Measurements from ENCODE around the gene DOCK7.
"Not testable (repeated sequence)": the region's sequence is repeated elsewhere in the genome, so short reads cannot be mapped to it uniquely, and the experiment has no call there.

Gene DOCK7

DNA sequence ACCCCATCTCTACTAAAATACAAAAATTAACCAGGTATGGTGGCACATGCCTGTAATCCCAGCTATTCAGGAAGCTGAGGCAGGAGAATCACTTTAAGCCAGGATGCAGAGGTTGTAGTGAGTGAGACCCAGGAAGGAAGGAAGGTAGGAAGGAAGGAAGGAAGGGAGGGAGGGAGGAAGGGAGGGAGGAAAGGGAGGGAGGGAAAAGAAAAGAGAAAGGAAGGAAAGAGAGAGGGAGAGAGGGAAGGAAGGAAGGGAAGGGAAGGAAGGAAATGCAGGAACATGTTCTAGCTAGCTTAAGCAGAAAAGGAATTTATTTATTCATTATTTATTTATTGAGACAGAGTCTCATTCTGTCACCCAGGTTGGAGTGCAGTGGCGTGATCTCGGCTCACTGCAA is 30.2 kb upstream of the DOCK7 start:
- H3K36me3 ChIP-seq (replicated peaks); H3K4me1 ChIP-seq; in situ Hi-C loops (cut with MboI; ENCODE audit: low sequenced_read_pairs); H3K27me3 ChIP-seq (ENCODE audit: low read depth); H3K4me3 ChIP-seq; DNase-seq (ENCODE audit: low spot score in 2 of 2); H3K9me3 ChIP-seq: not testable (repeated sequence)

DNA sequence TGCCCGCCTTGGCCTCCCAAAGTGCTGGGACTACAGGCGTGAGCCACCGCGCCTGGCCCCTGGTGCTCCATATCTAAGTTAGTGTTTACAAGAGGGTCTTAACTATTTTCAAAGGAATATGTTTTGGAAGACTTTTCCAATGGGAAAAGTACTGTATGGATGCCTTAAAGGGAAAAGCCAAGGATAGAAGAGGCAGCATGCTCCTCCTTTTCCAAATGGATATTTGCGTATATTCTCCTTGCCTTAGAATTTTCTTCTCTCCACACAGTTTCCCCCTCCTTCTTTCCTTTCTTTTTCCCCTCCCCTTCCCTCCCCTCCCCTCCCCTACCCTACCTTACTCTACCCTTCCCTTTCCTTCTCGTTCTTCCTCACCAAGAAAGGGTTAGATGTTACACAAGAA is 29.3 kb upstream of the DOCK7 start:
- in situ Hi-C loops (cut with MboI; ENCODE audit: low sequenced_read_pairs), result no loop called here
- H3K27me3 ChIP-seq (ENCODE audit: low read depth), result no peaks in the 10 kb centered on the region
- no peaks in the 10 kb centered on the region for H3K36me3 ChIP-seq (replicated peaks)
- H3K4me1 ChIP-seq, result no peaks in the 10 kb centered on the region
- no peak for DNase-seq (ENCODE audit: low spot score in 2 of 2)
- no peaks in the 10 kb centered on the region for H3K9me3 ChIP-seq
- H3K4me3 ChIP-seq, result no peak overlapping the region

DNA sequence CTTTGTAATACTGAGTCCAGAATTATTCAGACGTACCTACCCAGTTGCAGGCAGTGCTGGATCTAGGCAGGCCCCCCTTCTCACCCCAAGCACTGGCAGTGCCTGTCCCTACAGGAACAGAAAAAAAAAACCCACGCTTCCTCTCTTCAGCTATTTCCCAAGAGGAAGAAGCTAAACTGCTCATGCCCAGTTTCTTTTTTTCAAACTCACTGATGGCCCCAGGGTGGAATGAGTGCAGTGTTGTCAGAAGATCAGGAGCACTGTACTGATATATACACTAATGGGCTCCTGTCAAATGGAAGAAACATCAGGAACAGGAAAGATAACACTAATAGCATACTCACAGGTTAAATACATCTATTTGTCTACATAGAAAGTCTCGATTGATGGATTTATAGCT is 28.2 kb upstream of the DOCK7 start:
- H3K4me3 ChIP-seq, result no peak overlapping the region
- DNase-seq (ENCODE audit: low spot score in 2 of 2), result no peak
- H3K36me3 ChIP-seq (replicated peaks), result no peaks in the 10 kb centered on the region
- H3K9me3 ChIP-seq, result no peaks in the 10 kb centered on the region
- in situ Hi-C loops (cut with MboI; ENCODE audit: low sequenced_read_pairs), result no loop called here
- no peaks in the 10 kb centered on the region for H3K4me1 ChIP-seq
- H3K27me3 ChIP-seq (ENCODE audit: low read depth), result no peaks in the 10 kb centered on the region

DNA sequence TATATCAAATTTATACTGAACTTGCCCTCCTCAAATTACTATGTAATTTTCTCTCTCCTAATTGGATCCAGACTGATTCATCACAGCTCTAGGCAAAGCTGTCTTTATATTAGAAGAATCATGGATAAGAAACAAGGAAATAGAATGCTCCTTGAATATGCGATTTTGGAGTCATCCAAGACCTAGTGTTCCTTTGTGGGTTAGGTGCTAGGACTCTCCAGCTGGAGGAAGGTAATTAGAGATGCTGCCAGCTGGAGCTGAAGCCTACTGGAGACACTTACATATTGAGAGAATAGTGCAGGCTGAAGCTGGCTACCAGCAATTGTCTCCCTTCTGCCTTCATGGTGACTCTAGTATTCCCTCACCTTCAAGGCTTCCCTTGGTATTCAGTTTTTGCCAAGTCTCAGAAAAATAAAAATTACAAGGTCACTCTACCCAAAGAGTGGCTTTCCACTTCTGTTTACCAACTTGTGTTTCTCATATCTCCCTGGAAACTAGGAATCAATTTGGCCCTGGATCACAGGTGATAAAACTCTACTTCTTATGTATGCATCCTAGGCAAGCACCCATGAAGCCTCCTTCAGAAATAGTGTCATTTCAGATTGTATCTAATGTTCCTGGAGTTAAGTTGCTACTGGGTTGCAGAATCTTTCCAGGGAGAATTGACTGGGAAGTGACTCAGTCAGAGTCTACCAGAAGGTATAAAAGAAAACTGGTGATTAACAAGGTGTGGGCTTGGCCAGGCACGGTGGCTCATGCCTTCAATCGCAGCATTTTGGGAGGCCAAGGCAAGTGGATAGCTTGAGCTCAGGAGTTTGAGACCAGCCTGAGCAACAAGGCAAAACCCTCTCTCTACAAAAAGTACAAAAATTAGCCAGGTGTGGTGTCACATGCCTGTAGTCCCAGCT is 24.4 kb upstream of the DOCK7 start:
- H3K4me3 ChIP-seq, result no peak overlapping the region
- no peaks in the 10 kb centered on the region for H3K36me3 ChIP-seq (replicated peaks)
- no peaks in the 10 kb centered on the region for H3K4me1 ChIP-seq
- DNase-seq (ENCODE audit: low spot score in 2 of 2), result no peak
- no peaks in the 10 kb centered on the region for H3K27me3 ChIP-seq (ENCODE audit: low read depth)
- H3K9me3 ChIP-seq, result no peaks in the 10 kb centered on the region
- in situ Hi-C loops (cut with MboI; ENCODE audit: low sequenced_read_pairs), result no loop called here

DNA sequence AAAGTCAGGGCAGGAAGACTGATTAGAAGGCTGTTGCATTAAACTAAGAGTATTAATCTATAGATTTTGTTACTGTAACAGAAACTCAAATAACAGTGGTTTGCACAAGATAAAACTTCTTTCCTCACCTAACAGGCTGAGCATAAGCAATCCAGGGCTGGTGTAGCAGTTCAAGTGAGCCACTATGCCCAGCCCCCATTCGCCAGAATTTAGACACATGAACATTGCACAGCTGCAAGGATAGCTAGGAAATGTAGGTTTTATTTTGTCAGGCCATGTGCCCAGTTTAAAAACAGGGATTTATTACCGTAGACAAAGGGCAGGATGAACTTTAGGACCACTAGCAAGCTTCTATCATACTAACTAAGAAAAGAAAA is 19.5 kb upstream of the DOCK7 start:
- H3K27me3 ChIP-seq (ENCODE audit: low read depth), result no peaks in the 10 kb centered on the region
- H3K4me3 ChIP-seq, result no peak overlapping the region
- DNase-seq (ENCODE audit: low spot score in 2 of 2), result no peak
- in situ Hi-C loops (cut with MboI; ENCODE audit: low sequenced_read_pairs), result no loop called here
- no peaks in the 10 kb centered on the region for H3K4me1 ChIP-seq
- no peaks in the 10 kb centered on the region for H3K9me3 ChIP-seq
- no peaks in the 10 kb centered on the region for H3K36me3 ChIP-seq (replicated peaks)

DNA sequence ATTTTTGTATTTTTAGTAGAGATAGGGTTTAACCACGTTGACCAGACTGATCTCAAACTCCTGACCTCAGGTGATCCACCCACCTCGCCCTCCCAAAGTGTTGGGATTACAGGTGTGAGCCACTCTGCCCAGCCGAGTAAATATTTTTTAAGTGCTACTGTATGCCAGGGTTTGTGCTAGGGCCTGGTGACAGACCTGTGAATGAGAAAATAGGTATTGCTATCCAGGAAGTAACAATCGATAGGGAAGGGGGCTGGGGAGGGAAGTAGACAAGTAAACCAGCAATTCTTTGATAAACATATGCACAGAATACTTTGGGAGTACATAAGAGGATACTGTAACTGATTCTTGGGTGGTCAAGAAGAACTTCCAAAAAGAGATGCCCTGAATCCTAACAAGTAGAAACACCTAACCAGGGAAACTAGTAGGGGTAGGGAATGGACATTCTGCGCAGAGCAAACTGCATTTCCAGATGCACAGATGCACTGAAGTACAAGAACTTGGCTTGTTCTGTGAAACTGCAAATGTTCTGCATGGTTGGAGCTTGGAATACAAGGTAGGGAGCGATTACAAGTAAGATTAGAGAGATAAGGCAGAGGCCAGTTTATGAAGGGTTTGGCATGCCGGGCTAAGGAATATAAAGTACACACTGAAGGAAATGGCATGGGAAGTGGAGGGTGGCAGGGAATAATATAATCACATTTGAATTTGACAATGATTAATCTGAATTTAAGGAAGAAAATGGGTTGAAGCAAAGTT is 19.0 kb upstream of the DOCK7 start:
- no peak overlapping the region for H3K4me3 ChIP-seq
- H3K27me3 ChIP-seq (ENCODE audit: low read depth), result no peaks in the 10 kb centered on the region
- no peaks in the 10 kb centered on the region for H3K36me3 ChIP-seq (replicated peaks)
- no peaks in the 10 kb centered on the region for H3K4me1 ChIP-seq
- H3K9me3 ChIP-seq, result no peaks in the 10 kb centered on the region
- DNase-seq (ENCODE audit: low spot score in 2 of 2), result no peak
- in situ Hi-C loops (cut with MboI; ENCODE audit: low sequenced_read_pairs), result no loop called here

DNA sequence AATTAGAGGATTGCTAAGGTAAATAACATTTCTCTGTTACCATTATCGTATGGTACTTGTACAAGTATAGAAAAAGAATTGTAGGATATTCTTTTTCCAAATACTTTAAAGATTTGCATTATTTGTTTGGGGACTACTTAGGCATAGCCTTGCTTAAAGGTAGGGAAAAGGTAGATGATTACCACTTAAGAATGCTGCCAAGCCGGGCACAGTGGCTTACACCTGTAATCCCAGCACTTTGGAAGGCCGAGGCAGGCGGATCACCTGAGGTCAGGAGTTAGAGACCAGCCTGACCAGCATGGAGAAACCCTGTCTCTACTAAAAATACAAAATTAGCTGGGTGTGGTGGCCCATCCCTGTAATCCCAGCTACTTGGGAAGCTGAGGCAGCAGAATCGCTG is 10.0 kb upstream of the DOCK7 start:
- DNase-seq (ENCODE audit: low spot score in 2 of 2); in situ Hi-C loops (cut with MboI; ENCODE audit: low sequenced_read_pairs); H3K36me3 ChIP-seq (replicated peaks): not testable (repeated sequence)

DNA sequence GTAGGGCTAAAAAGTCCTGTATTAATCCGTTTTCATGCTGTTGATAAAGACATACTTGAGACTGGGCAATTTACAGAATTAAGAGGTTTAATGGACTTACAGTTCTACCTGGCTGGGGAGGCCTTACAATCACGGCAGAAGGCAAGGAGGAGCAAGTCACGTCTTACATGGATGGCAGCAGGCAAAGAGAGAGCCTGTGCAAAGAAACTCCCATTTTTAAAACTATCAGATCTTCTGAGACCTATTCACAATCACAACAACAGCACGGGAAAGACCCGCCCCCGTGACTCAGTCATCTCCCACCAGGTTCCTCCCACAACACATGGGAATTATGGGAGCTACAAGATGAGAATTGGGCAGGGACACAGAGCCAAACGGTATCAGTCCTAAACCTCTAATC is 6.3 kb upstream of the DOCK7 start:
- H3K9me3 ChIP-seq; H3K4me1 ChIP-seq; H3K36me3 ChIP-seq (replicated peaks); DNase-seq (ENCODE audit: low spot score in 2 of 2); in situ Hi-C loops (cut with MboI; ENCODE audit: low sequenced_read_pairs); H3K4me3 ChIP-seq; H3K27me3 ChIP-seq (ENCODE audit: low read depth): not testable (repeated sequence)

More for the DNA sequence above, 10.0 kb upstream of the DOCK7 start:
- not testable (repeated sequence) for H3K27me3 ChIP-seq (ENCODE audit: low read depth); H3K9me3 ChIP-seq; H3K4me3 ChIP-seq; H3K4me1 ChIP-seq

DNA sequence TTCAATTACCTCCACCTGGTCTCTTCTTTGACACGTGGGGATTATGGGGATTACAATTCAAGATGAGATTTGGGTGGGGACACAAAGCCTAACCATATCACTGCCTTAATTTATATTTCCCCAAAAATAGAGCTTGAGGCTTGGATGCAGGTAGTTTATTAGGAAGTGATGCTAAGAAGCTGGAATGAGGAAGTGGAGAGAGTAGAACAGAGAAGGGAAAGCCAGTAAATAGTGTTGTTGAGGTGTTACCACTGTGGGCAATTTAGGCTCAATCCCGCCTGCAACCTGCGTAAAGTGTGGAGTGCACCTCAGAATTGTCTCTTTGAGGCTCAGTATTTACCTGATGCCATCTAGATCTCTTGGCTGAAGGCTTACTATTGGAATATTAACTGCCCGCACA is 4.9 kb upstream of the DOCK7 start:
- Histone ChIP-seq H3K36me3 (replicated peaks) (no peaks in the 10 kb centered on the region), H3K27me3 (ENCODE audit: low read depth) (no peaks in the 10 kb centered on the region), H3K4me3 (no peak overlapping the region), H3K9me3 (no peaks in the 10 kb centered on the region; the same call in 1 of the 2 replicates), H3K4me1 (peaks cover 10% of the 10 kb centered on the region)
- in situ Hi-C loops (cut with MboI; ENCODE audit: low sequenced_read_pairs), result no loop called here
- DNase-seq (ENCODE audit: low spot score in 2 of 2), result no peak

DNA sequence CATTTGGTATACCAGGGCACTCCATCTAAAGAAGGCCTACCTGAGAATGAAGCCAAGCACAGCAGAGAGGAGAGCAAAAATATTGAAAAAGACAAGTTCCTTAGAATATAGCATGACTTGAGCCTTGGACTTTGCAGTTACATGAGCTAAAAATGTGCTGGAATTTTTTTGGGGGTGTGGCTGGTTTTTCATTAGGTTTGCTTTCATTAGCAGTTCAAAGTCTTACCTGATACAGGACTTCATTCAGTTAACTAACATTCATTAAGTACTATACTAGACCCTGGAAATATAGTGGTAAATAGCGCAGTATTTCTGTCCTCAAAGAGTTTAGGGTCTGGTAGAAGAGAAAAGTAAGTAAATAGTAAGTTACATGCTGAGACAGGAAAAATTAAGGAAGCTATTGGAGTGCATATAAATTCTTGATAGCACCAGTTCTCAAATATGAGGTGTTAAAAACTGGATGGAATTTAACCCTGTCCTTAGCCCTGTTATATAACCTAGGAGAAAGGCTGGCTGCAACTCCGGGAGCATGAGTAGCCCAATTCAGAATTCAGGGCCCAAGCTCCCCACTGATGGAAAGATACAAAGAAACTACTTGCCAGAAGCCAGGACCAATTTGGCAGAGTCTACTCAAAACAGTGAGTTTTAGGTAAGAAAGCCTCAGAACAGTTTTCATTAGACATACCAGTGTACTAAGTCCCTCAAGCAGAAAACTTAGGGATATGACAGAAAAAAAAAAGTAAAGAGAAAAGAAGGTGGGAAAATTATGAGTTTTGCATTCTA is 3.1 kb upstream of the DOCK7 start:
- no peaks in the 10 kb centered on the region for H3K36me3 ChIP-seq (replicated peaks)
- no peak overlapping the region for H3K4me3 ChIP-seq
- in situ Hi-C loops (cut with MboI; ENCODE audit: low sequenced_read_pairs), result no loop called here
- peaks cover 19% of the 10 kb centered on the region for H3K4me1 ChIP-seq
- DNase-seq (ENCODE audit: low spot score in 2 of 2), result no peak
- no peaks in the 10 kb centered on the region for H3K9me3 ChIP-seq
- no peaks in the 10 kb centered on the region for H3K27me3 ChIP-seq (ENCODE audit: low read depth)

DNA sequence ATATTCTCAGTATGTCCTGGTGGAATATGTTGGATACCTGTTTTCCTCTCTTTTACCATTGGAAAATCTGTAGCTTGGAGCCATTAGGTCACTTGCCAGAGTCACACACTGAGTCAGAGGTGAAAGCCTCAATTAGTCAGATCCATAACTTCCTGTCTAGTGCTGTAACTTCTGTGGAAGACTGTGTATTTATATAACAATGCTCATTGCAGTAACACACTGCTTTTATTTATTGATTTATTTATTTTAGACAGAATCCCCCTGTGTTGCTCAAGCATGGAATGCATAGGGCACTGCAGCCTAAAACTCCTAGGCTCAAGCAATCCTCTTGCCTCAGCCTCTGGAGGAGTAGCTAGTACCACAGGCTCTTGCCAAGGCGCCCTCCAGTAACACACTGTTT is 1.3 kb upstream of the DOCK7 start:
- no peaks in the 10 kb centered on the region for H3K9me3 ChIP-seq
- in situ Hi-C loops (cut with MboI; ENCODE audit: low sequenced_read_pairs), result no loop called here
- no peaks in the 10 kb centered on the region for H3K36me3 ChIP-seq (replicated peaks)
- no peak overlapping the region for H3K4me3 ChIP-seq
- H3K27me3 ChIP-seq (ENCODE audit: low read depth), result no peaks in the 10 kb centered on the region
- peaks cover 32% of the 10 kb centered on the region for H3K4me1 ChIP-seq
- DNase-seq (ENCODE audit: low spot score in 2 of 2), result no peak

DNA sequence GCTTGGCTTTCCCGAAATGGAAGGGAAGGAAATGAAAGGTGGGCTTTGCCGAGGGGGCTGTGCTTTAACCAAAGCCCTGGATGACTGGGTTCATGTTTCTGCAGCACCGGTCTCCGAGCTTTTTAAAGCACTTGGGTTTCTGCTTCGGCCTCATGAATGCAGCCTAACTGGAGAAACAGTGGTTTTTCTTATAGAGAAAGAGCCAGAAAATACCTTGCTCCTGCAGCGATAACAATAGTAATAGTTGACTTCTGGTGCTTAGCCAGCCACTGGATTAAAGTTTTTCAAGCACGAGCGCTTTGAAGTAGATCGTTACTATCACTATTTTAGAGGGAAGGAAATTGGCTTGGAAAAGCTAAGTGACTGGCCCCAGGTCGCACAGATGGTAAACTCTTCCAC is 500 bp upstream of the DOCK7 start:
- Histone ChIP-seq H3K4me3 (peak overlapping the region; percentile 70), H3K9me3 (no peaks in the 10 kb centered on the region), H3K36me3 (replicated peaks) (no peaks in the 10 kb centered on the region), H3K4me1 (peaks cover 33% of the 10 kb centered on the region), H3K27me3 (ENCODE audit: low read depth) (no peaks in the 10 kb centered on the region)
- in situ Hi-C loops (cut with MboI; ENCODE audit: low sequenced_read_pairs), result no loop called here
- DNase-seq (ENCODE audit: low spot score in 2 of 2), result peak in 1 of 2 experiments; percentile 31

DNA sequence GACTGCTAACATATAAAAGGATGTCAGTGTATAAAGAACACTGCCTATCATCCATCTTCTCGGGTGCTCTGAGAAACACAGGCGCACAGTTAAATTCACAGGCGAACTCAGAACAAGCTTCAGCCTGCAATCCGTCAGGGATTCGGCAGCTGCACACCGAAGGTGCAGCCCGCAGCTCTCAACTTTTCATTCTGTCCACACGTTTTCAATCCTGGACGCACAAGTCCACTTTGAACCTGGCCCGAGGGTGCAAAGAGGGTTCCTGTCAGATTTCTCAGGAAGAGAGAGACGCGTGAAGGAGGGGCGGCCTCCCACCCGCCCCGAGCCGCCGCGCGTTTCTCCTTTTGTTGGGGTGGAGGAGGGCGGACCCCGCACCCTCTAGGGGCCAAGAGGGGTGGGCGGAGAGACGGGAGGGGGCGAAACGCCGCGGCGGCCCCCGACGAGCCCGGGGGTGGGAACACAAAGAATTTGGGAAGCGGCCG is 724 bp downstream of the DOCK7 start:
- DNase-seq (ENCODE audit: low spot score in 2 of 2), result peak; percentile 43 to 65
- peak overlapping the region; percentile 70 for H3K4me3 ChIP-seq
- no peaks in the 10 kb centered on the region for H3K9me3 ChIP-seq
- H3K36me3 ChIP-seq (replicated peaks), result no peaks in the 10 kb centered on the region
- H3K4me1 ChIP-seq, result peaks cover 33% of the 10 kb centered on the region
- in situ Hi-C loops (cut with MboI; ENCODE audit: low sequenced_read_pairs), result no loop called here
- no peaks in the 10 kb centered on the region for H3K27me3 ChIP-seq (ENCODE audit: low read depth)

DNA sequence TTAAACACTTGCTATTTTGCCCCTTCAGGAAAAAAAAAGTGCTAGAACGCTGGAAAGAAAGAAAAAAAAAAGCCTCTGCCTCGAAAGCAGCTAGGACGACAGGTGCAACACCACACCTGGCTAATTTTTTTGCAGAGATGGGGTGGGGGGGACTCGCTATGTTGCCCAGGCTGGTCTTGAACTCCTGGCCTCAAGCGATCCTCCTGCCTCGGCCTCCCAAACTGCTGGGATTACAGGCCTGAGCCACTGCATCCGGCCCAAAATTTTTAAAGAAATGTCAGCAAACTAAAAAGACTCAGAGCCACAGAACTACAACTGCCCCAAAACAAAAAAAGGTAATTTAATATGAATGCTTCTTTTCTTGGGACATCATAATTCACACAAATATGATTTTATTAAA is 1.4 kb downstream of the DOCK7 start:
- H3K9me3 ChIP-seq, result no peaks in the 10 kb centered on the region
- no peak for DNase-seq (ENCODE audit: low spot score in 2 of 2)
- peaks cover 37% of the 10 kb centered on the region for H3K4me1 ChIP-seq
- in situ Hi-C loops (cut with MboI; ENCODE audit: low sequenced_read_pairs), result no loop called here
- no peaks in the 10 kb centered on the region for H3K27me3 ChIP-seq (ENCODE audit: low read depth)
- peak overlapping the region; percentile 70 for H3K4me3 ChIP-seq
- no peaks in the 10 kb centered on the region for H3K36me3 ChIP-seq (replicated peaks)

All from HAP-1 (cell line).